ENCODE data around the gene FGF14.

- no peak for TF ChIP-seq POLR2AphosphoS5 (IDR thresholded peaks at IDR 0.05; ENCODE audit: low read depth, low read length)
- TF ChIP-seq POLR2A (IDR thresholded peaks at IDR 0.05; ENCODE audit: low read depth, low read length): no peak
- no peak for TF ChIP-seq TAF1 (IDR thresholded peaks at IDR 0.05; ENCODE audit: borderline replicate concordance, low read depth, low read length)
Observed at GRCh38 chr13:102294407-102295018, 107.3 kb downstream of the FGF14 start.
